Measurements from ENCODE around the gene ALPK3. TPM values are rescaled to one million over a fixed set of nuclear protein-coding genes. Genes with fewer than 3 reads are reported as not detected.

The ALPK3 gene
- total and polyA plus RNA-seq, 2 donors from 2014 or later, result 3.1 to 20.2 TPM

GRCh38 chr15:84865074-84865569 is 48.0 kb downstream of the ALPK3 start:
- H3K4me3 ChIP-seq (ENCODE audit: low read length in 3 of 3), result no peak overlapping the region
- intact Hi-C loops (cut with DNase I), result no loop called here
- no peaks in the 10 kb centered on the region for H3K4me1 ChIP-seq (ENCODE audit: control insufficient read depth in 2 of 3, insufficient read depth in 2 of 3, low read depth in 1 of 3, low read length in 3 of 3)
- no peak for DNase-seq
- peaks cover 0 to 2% (median 0%) of the 10 kb centered on the region in 3 donors for H3K36me3 ChIP-seq (ENCODE audit: control insufficient read depth in 2 of 3, insufficient read depth in 3 of 3, low read length in 3 of 3)
- no peaks in the 10 kb centered on the region for H3K9me3 ChIP-seq (ENCODE audit: control insufficient read depth in 2 of 3, insufficient read depth in 1 of 3, low read length in 3 of 3)
- FAIRE-seq, result no peak
- TF ChIP-seq CTCF (IDR thresholded peaks at IDR 0.05; ENCODE audit: borderline replicate concordance, extremely low read depth, insufficient read depth), result no peak
- H3K9ac ChIP-seq (ENCODE audit: low read length in 3 of 3), result no peak overlapping the region
- H3K27me3 ChIP-seq (ENCODE audit: control insufficient read depth, insufficient read depth, low read length), result no peaks in the 10 kb centered on the region
- no peak overlapping the region for H3K27ac ChIP-seq (ENCODE audit: low read depth in 2 of 2, low read length in 2 of 2)

- H3K27me3 ChIP-seq (ENCODE audit: control insufficient read depth, insufficient read depth, low read length), result no peaks in the 10 kb centered on the region
- peaks cover 0 to 2% (median 0%) of the 10 kb centered on the region in 3 donors for H3K36me3 ChIP-seq (ENCODE audit: control insufficient read depth in 2 of 3, insufficient read depth in 3 of 3, low read length in 3 of 3)
- no peaks in the 10 kb centered on the region for H3K9me3 ChIP-seq (ENCODE audit: control insufficient read depth in 2 of 3, insufficient read depth in 1 of 3, low read length in 3 of 3)
- no peak for FAIRE-seq
- intact Hi-C loops (cut with DNase I), result no loop called here
- TF ChIP-seq CTCF (IDR thresholded peaks at IDR 0.05; ENCODE audit: borderline replicate concordance, extremely low read depth, insufficient read depth), result no peak
- no peak for DNase-seq
- no peak overlapping the region for H3K27ac ChIP-seq (ENCODE audit: low read depth in 2 of 2, low read length in 2 of 2)
- H3K9ac ChIP-seq (ENCODE audit: low read length in 3 of 3), result no peak overlapping the region
- no peak overlapping the region for H3K4me3 ChIP-seq (ENCODE audit: low read length in 3 of 3)
- no peaks in the 10 kb centered on the region for H3K4me1 ChIP-seq (ENCODE audit: control insufficient read depth in 2 of 3, insufficient read depth in 2 of 3, low read depth in 1 of 3, low read length in 3 of 3)
Measured at GRCh38 chr15:84868037-84868880, 51.1 kb downstream of the ALPK3 start.

GRCh38 chr15:84869510-84869909 is 52.4 kb downstream of the ALPK3 start:
- Histone ChIP-seq H3K9ac (ENCODE audit: low read length in 3 of 3) (no peak overlapping the region), H3K9me3 (ENCODE audit: control insufficient read depth in 2 of 3, insufficient read depth in 1 of 3, low read length in 3 of 3) (no peaks in the 10 kb centered on the region), H3K4me3 (ENCODE audit: low read length in 3 of 3) (no peak overlapping the region), H3K4me1 (ENCODE audit: control insufficient read depth in 2 of 3, insufficient read depth in 2 of 3, low read depth in 1 of 3, low read length in 3 of 3) (no peaks in the 10 kb centered on the region), H3K27ac (ENCODE audit: low read depth in 2 of 2, low read length in 2 of 2) (no peak overlapping the region), H3K27me3 (ENCODE audit: control insufficient read depth, insufficient read depth, low read length) (no peaks in the 10 kb centered on the region), H3K36me3 (ENCODE audit: control insufficient read depth in 2 of 3, insufficient read depth in 3 of 3, low read length in 3 of 3) (no peaks in the 10 kb centered on the region)
- no peak for DNase-seq
- FAIRE-seq, result no peak
- no peak for TF ChIP-seq CTCF (IDR thresholded peaks at IDR 0.05; ENCODE audit: borderline replicate concordance, extremely low read depth, insufficient read depth)
- intact Hi-C loops (cut with DNase I), result no loop called here
